ENCODE data around the gene SLC25A19. TPM values are rescaled to one million over a fixed set of nuclear protein-coding genes. Genes with fewer than 3 reads are reported as not detected.
"Not testable (repeated sequence)": the region's sequence is repeated elsewhere in the genome, so short reads cannot be mapped to it uniquely, and the experiment has no call there.

Gene SLC25A19
- total RNA-seq, 1 donor from 2014 or later: 10.5 TPM

DNA sequence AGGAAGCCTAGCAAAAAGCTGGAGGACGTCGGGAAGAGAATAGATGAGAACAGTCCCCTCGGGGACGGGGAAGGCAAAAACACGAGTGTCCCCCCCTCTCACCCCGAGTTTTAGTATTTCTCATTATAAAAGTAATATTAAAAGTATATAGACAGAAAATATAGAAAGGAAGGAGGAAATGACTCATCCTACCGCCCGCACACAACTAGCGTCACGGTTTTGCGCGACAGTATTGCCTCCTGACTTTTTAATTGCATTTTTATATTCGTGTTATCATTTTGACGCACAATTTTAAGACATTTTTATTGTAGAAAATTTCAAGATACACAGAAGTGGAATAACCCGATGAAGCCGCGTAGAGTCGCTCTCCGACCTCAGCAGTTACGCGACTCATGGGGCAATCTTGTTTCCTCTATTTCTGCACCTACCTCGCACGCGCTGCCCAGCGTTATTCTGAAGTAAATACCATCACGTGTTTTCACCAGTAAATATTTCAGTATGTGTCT is 652 bp upstream of the SLC25A19 start:
- H3K4me3 ChIP-seq (ENCODE audit: low read depth, low read length): peak overlapping the region; percentile 98
- peak; percentile 37 for TF ChIP-seq CTCF (conservative IDR thresholded peaks at IDR 0.05; ENCODE audit: low read depth, low read length)
- DNase-seq (ENCODE audit: low read depth): no peak

DNA sequence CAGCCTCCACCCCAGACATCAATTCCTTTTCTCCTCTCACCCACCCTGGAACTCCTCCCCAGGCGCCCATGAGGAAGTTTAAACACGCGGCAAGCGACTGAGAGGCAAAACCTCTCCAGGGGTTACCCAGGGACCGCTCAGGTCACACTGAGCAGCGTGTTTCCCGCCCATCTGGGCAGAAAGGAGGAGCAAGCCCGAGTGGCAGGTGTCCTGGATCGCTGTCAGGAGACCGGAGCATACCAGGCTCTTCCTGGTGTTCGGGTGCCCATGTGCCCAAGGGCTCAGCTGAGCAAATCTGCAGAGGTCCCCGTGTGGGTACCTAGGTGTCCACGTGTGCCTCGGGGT is 491 bp downstream of the SLC25A19 start:
- TF ChIP-seq CTCF (conservative IDR thresholded peaks at IDR 0.05; ENCODE audit: low read depth, low read length): no peak
- H3K4me3 ChIP-seq (ENCODE audit: low read depth, low read length): peak overlapping the region; percentile 98
- DNase-seq (ENCODE audit: low read depth): no peak

GRCh38 chr17:75288359-75288758 is 874 bp downstream of the SLC25A19 start:
- H3K4me3 ChIP-seq (ENCODE audit: low read depth, low read length): peak overlapping the region; percentile 98
- no peak for DNase-seq (ENCODE audit: low read depth)
- no peak for TF ChIP-seq CTCF (conservative IDR thresholded peaks at IDR 0.05; ENCODE audit: low read depth, low read length)

- no peak for TF ChIP-seq CTCF (conservative IDR thresholded peaks at IDR 0.05; ENCODE audit: low read depth, low read length)
- DNase-seq (ENCODE audit: low read depth): no peak
- no peak overlapping the region for H3K4me3 ChIP-seq (ENCODE audit: low read depth, low read length)
Measured at GRCh38 chr17:75287221-75287620, 2.0 kb downstream of the SLC25A19 start.

DNA sequence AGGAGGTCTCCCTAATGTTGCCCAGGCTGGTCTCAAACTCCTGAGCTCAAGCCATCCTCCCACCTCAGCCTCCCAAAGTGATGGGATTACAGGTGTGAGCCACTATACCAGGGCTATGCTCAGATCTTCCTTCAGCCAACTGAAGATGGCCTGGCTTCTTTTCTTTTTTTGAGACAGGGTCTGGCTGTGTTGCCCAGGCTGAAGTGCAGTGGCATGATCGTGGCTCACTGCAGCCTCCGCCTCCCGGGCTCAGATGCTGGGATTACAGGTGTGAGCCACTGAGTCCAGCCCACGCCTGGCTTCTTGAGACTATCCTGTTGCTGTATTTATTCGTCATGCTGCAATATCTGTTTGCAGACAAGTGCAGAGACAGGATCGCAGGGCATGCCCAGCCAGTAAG is 4.1 kb downstream of the SLC25A19 start:
- no peak for DNase-seq (ENCODE audit: low read depth)
- no peak for TF ChIP-seq CTCF (conservative IDR thresholded peaks at IDR 0.05; ENCODE audit: low read depth, low read length)
- H3K4me3 ChIP-seq (ENCODE audit: low read depth, low read length): no peak overlapping the region

DNA sequence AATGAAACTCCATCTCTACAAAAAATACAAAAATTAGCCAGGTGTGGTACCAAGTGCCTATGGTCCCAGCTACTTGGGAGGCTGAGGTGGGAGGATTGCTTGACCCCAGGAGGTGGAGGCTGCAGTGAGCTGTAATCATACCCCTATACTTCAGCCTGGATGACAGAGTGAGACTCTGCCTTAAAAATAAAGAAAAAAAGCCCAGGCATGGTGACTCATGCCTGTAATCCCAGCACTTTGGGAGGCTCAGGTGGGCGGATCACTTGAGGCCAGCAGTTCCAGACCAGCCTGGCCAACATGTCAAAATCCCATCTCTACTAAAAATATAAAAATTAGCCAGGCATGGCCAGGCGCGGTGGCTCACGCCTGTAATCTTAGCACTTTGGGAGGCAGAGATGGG is 9.0 kb downstream of the SLC25A19 start:
- not testable (repeated sequence) for DNase-seq (ENCODE audit: low read depth); H3K4me3 ChIP-seq (ENCODE audit: low read depth, low read length)

DNA sequence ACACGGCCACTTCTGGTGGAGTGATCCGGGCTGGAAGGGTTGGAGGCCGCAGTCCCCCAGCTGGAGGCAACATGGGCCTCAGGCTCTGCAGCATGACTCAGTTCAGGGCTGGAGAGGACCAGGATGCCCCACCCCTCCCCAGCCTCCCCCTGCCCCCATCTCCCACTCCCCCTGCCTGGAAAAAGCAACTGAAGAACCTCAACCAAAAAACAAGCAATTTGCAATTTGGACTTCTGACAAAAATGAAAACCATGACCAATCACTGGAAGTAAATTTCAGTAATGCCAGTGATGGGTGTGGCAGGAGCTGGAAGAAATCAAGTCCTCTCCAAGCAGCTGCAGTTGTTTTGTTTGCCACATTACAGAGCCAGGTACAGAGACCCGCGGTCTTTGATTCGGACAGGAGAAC is 11.6 kb downstream of the SLC25A19 start:
- DNase-seq (ENCODE audit: low read depth): no peak
- no peak overlapping the region for H3K4me3 ChIP-seq (ENCODE audit: low read depth, low read length)
- TF ChIP-seq CTCF (conservative IDR thresholded peaks at IDR 0.05; ENCODE audit: low read depth, low read length): no peak
